Liver (tissue), 9 donors: ENCODE results near the gene YAF2. TPM values are rescaled to one million over a fixed set of nuclear protein-coding genes. Genes with fewer than 3 reads are reported as not detected.

Experiments
- DNase-seq: peaks from one replicate; pipeline ENCODE4 v3.0.0-alpha.2; 2017; ENCODE audit warnings: low spot score
- H3K27ac ChIP-seq, 2 donors: one replicate each; pipeline ENCODE4 v1.7.0; 2013; ENCODE audit warnings: inconsistent platforms in 2 of 2, low read length in 2 of 2, control low read depth in 1 of 2, low read depth in 1 of 2, mild to moderate bottlenecking in 1 of 2
- H3K27me3 ChIP-seq, 4 donors: one replicate each; pipeline versions ENCODE4 v1.6.1 to v1.7.0; 2013; ENCODE audit warnings: low read length in 3 of 4, inconsistent platforms in 1 of 4, mild to moderate bottlenecking in 1 of 4, moderate library complexity in 1 of 4; ENCODE audit not compliant: control insufficient read depth in 4 of 4, insufficient read depth in 4 of 4
- H3K36me3 ChIP-seq, 4 donors: one replicate each; pipeline versions ENCODE4 v1.6.1 to v1.7.0; 2013; ENCODE audit warnings: low read length in 3 of 4, mild to moderate bottlenecking in 3 of 4, low read depth in 1 of 4, moderate library complexity in 1 of 4; ENCODE audit not compliant: control insufficient read depth in 4 of 4, insufficient read depth in 3 of 4
- H3K4me1 ChIP-seq, 4 donors: one replicate each; pipeline versions ENCODE4 v1.6.1 to v1.7.0; 2013; ENCODE audit warnings: low read length in 3 of 4, mild to moderate bottlenecking in 3 of 4, moderate library complexity in 1 of 4; ENCODE audit not compliant: control insufficient read depth in 4 of 4, insufficient read depth in 4 of 4
- H3K4me3 ChIP-seq, 3 donors: one replicate each; pipeline versions ENCODE4 v1.6.1 to v1.7.0; 2013; ENCODE audit warnings: low read length in 3 of 3, control low read depth in 1 of 3, low read depth in 1 of 3, mild to moderate bottlenecking in 1 of 3
- H3K9ac ChIP-seq, 2 donors: one replicate each; pipeline ENCODE4 v1.7.0; 2013; ENCODE audit warnings: low read length in 2 of 2, mild to moderate bottlenecking in 2 of 2, moderate library complexity in 2 of 2, control low read depth in 1 of 2, low read depth in 1 of 2
- H3K9me3 ChIP-seq, 4 donors: one replicate each; pipeline versions ENCODE4 v1.6.1 to v1.7.0; 2013; ENCODE audit warnings: low read length in 3 of 4; ENCODE audit not compliant: control insufficient read depth in 4 of 4
- EGR1 ChIP-seq, 2 donors: IDR thresholded peaks; 2 replicates each; pipeline ENCODE4 v1.6.1; 2016 to 2018; ENCODE audit warnings: antibody characterized with exemption in 2 of 2, low read depth in 2 of 2
- FOXA1 ChIP-seq: IDR thresholded peaks from 2 replicates; pipeline ENCODE4 v1.6.1; 2016; ENCODE audit warnings: antibody characterized with exemption
- FOXA2 ChIP-seq: IDR thresholded peaks from 2 replicates; pipeline ENCODE4 v1.6.1; 2016; ENCODE audit warnings: antibody characterized with exemption
- GABPA ChIP-seq, 2 donors: IDR thresholded peaks in 1 of 2; conservative IDR thresholded peaks in 1 of 2; 2 replicates each; pipeline ENCODE4 v1.6.1; 2016; ENCODE audit warnings: antibody characterized with exemption in 2 of 2, mild to moderate bottlenecking in 1 of 2, moderate library complexity in 1 of 2
- HNF4A ChIP-seq, 2 donors: conservative IDR thresholded peaks; 2 replicates each; pipeline ENCODE4 v1.6.1; 2016; ENCODE audit warnings: antibody characterized with exemption in 2 of 2, mild to moderate bottlenecking in 2 of 2
- HNF4G ChIP-seq: IDR thresholded peaks from 2 replicates; pipeline ENCODE4 v1.6.1; 2016; ENCODE audit warnings: antibody characterized with exemption
- JUND ChIP-seq, 2 donors: IDR thresholded peaks; 2 replicates each; pipeline ENCODE4 v1.6.1; 2016; ENCODE audit warnings: antibody characterized with exemption in 2 of 2
- MAX ChIP-seq: IDR thresholded peaks from 2 replicates; pipeline ENCODE4 v1.6.1; 2016; ENCODE audit warnings: antibody characterized with exemption
- NR2F2 ChIP-seq: IDR thresholded peaks from 2 replicates; pipeline ENCODE4 v1.6.1; 2016; ENCODE audit warnings: antibody characterized with exemption
- RAD21 ChIP-seq, 2 donors: IDR thresholded peaks; 2 replicates each; pipeline ENCODE4 v1.6.1; 2016; ENCODE audit warnings: antibody characterized with exemption in 2 of 2, mild to moderate bottlenecking in 2 of 2
- REST ChIP-seq: IDR thresholded peaks from 2 replicates; pipeline ENCODE4 v1.6.1; 2016; ENCODE audit warnings: antibody characterized with exemption, mild to moderate bottlenecking
- RXRA ChIP-seq, 2 donors: IDR thresholded peaks; 2 replicates each; pipeline ENCODE4 v1.6.1; 2017 to 2018; ENCODE audit warnings: antibody characterized with exemption in 2 of 2, mild to moderate bottlenecking in 1 of 2
- SP1 ChIP-seq: IDR thresholded peaks from 2 replicates; pipeline ENCODE4 v1.6.1; 2018; ENCODE audit warnings: antibody characterized with exemption, mild to moderate bottlenecking
- TAF1 ChIP-seq: conservative IDR thresholded peaks from 2 replicates; pipeline ENCODE4 v1.6.1; 2016; ENCODE audit warnings: antibody characterized with exemption, mild to moderate bottlenecking
- ZBTB33 ChIP-seq: IDR thresholded peaks from 2 replicates; pipeline ENCODE4 v1.6.1; 2016; ENCODE audit warnings: antibody characterized with exemption
- WGBS: extraction: QIAGEN DNeasy Blood & Tissue Kit; methylation state at CpG from one replicate; pipeline ENCODE4 v1.1.7; 2013; 5-methylcytosine and 5-hydroxymethylcytosine counted together
- polyA plus RNA-seq, 2 donors: library from polyadenylated mRNA; stranded (reverse) in 1 of 2; unstranded in 1 of 2; fragments of 200-250 nt in 1 of 2; fragments of >200 nt in 1 of 2; fragmentation: Nextera tagmentation in 1 of 2; extraction: Ambion mirVana in 1 of 2; gene quantifications; one replicate each; pipeline versions ENCODE4 v1.2.1 to v1.2.3, GENCODE V29; 2013 to 2015
- total RNA-seq, 2 donors: library from RNA; depleted of rRNA; stranded (reverse); fragments of >200 nt; gene quantifications; one replicate each; pipeline ENCODE4 v1.2.3, GENCODE V29; 2014
- TF ChIP-seq, protein P1 (sequence below): fragments of 150-350 bp; IDR thresholded peaks from 2 replicates; pipeline ENCODE4 v1.5.1; 2017; ENCODE audit warnings: improper control_type of control experiment, low read depth, low read length; ENCODE audit not compliant: missing input control
- TF ChIP-seq, protein P2 (sequence below): IDR thresholded peaks from 2 replicates; pipeline ENCODE4 v1.6.1; 2016; ENCODE audit warnings: antibody characterized with exemption
- donor health status: healthy.
- donor health status: healthy.
- donor health status: healthy.
- donor health status: healthy.
- donor health status: healthy.

The YAF2 gene
- total and polyA plus RNA-seq, 4 donors = 7.3 to 22.9 (median 16.2) TPM

DNA sequence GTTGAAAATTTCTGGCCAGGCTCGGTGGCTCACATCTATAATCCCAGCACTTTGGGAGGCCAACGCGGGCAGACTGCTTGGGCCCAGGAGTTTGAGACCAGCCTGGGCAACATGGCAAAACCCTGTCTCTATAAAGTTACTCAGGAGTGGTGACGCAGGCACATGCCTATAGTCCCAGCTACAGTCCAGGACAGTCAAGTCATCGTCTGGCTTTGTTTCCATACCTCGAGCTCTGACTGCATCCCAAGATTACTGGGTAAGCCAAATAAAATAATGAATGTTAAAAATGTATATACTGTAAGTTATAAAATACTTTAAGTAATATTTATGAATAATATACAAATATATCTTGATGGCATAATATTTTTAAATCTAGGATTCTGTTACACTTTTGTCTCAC lies 70.3 kb downstream of the YAF2 start:
- H3K4me1 ChIP-seq = peaks cover 0 to 9% (median 3%) of the 10 kb centered on the region in 4 donors
- no peak overlapping the region for H3K4me3 ChIP-seq
- DNase-seq = no peak
- TF ChIP-seq REST (no peak), NR2F2 (no peak), EGR1 (IDR thresholded peaks at IDR 0.05; ENCODE audit: low read depth in 2 of 2) (no peak), GABPA (IDR thresholded peaks at IDR 0.05 in 1 of 2, conservative IDR thresholded peaks at IDR 0.05 in 1 of 2) (no peak), TAF1 (no peak), SP1 (no peak), FOXA1 (no peak), FOXA2 (no peak), JUND (IDR thresholded peaks at IDR 0.05) (no peak), RXRA (IDR thresholded peaks at IDR 0.05) (no peak), MAX (no peak)
- TF ChIP-seq, protein P1, sequence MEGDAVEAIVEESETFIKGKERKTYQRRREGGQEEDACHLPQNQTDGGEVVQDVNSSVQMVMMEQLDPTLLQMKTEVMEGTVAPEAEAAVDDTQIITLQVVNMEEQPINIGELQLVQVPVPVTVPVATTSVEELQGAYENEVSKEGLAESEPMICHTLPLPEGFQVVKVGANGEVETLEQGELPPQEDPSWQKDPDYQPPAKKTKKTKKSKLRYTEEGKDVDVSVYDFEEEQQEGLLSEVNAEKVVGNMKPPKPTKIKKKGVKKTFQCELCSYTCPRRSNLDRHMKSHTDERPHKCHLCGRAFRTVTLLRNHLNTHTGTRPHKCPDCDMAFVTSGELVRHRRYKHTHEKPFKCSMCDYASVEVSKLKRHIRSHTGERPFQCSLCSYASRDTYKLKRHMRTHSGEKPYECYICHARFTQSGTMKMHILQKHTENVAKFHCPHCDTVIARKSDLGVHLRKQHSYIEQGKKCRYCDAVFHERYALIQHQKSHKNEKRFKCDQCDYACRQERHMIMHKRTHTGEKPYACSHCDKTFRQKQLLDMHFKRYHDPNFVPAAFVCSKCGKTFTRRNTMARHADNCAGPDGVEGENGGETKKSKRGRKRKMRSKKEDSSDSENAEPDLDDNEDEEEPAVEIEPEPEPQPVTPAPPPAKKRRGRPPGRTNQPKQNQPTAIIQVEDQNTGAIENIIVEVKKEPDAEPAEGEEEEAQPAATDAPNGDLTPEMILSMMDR = no peak
- TF ChIP-seq, protein P2, sequence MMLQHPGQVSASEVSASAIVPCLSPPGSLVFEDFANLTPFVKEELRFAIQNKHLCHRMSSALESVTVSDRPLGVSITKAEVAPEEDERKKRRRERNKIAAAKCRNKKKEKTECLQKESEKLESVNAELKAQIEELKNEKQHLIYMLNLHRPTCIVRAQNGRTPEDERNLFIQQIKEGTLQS = no peak
- no peaks in the 10 kb centered on the region for H3K9me3 ChIP-seq
- no peaks in the 10 kb centered on the region for H3K27me3 ChIP-seq
- no peak overlapping the region for H3K9ac ChIP-seq
- WGBS = 98% methylated on average over 6 of the region's 6 CpGs
- peaks cover 0 to 2% (median 0%) of the 10 kb centered on the region in 4 donors for H3K36me3 ChIP-seq
- no peak overlapping the region for H3K27ac ChIP-seq

GRCh38 chr12:42166501-42166900 lies 71.5 kb downstream of the YAF2 start:
- Histone ChIP-seq H3K9me3 (no peaks in the 10 kb centered on the region), H3K9ac (no peak overlapping the region), H3K27me3 (no peaks in the 10 kb centered on the region), H3K27ac (no peak overlapping the region), H3K4me1 (peaks cover 0 to 6% (median 0%) of the 10 kb centered on the region in 4 donors), H3K4me3 (no peak overlapping the region), H3K36me3 (peaks cover 0 to 2% (median 0%) of the 10 kb centered on the region in 4 donors)
- DNase-seq = no peak
- no peak for TF ChIP-seq FOXA2
- no peak for TF ChIP-seq TAF1
- no peak for TF ChIP-seq HNF4G
- TF ChIP-seq NR2F2 = no peak
- TF ChIP-seq, protein P2 = no peak
- TF ChIP-seq RAD21 (IDR thresholded peaks at IDR 0.05) = no peak
- no peak for TF ChIP-seq JUND (IDR thresholded peaks at IDR 0.05)
- no peak for TF ChIP-seq HNF4A (conservative IDR thresholded peaks at IDR 0.05)
- no peak for TF ChIP-seq MAX
- no peak for TF ChIP-seq RXRA (IDR thresholded peaks at IDR 0.05)
- TF ChIP-seq, protein P1 = no peak
- no peak for TF ChIP-seq ZBTB33
